Measurements from ENCODE around the gene KRTAP10-11.

The KRTAP10-11 gene

DNA sequence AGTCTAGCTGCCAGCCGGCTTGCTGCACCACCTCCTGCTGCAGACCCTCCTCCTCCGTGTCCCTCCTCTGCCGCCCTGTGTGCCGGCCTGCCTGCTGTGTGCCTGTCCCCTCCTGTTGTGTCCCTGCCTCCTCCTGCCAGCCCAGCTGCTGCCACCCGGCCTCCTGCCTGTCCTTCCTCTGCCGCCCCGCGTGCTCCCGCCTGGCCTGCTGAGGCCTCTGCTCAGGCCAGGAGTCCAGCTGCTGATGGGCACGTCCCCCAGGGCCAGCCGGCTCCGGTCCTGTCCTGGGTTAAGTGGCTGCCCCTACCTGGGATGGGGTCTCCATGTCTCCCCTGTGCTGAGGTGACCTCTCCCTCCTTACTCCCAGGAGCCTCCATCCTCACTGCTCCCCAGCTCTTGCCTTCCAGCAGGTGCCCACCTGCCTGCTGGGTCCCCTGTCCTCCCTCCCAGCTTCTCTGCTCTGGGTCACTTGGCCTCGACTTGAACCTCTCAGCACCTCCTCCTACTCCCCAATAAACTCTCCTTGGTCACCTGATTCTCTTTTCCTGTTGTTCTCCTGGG is 33.5 kb upstream of the KRTAP10-11 start (continued):
- TF ChIP-seq BACH2 (CRISPR knock-in tag; IDR thresholded peaks at IDR 0.05; ENCODE audit: borderline replicate concordance) (no peak), RARB (CRISPR knock-in tag; IDR thresholded peaks at IDR 0.05) (no peak), ARNTL (CRISPR knock-in tag; IDR thresholded peaks at IDR 0.05; ENCODE audit: borderline replicate concordance, low read depth) (no peak), SNAI2 (CRISPR knock-in tag; IDR thresholded peaks at IDR 0.05) (no peak)

DNA sequence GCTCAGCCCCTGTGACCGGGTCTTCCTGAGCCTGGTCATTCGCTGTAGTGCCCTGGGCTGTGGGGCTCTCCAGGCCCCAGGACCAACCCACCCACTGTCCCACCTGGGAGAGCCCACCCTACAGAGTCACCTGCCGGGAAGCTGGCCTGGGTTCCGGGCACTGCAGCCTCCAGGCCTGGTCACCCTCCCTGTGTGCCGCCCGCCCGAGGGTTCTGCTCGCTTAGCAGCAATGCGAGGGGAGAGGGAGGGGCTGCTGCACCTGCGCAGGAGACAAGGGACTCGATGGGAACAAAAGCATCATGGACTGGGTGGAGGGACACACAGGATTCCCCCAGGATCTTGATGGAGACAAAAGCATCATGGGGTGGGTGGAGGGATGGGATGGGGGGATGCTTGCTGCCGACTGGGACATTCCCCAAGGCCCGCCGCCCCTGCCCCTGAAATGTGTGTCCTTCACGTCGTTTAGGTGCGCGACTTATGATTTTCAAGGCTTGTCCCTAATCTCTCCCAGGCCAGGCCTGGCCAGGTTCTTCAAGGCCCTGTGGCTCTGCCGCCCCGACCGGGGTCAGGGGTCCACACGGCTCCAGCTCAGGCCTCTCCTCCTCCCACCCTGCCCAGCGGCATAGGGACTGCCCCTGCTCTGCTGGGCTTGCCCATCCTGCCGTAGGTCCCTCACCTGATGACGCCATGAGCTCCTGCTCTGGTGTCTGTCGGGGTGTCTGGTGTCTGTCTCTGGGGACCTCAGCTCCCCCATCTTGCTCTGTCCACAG is 32.6 kb upstream of the KRTAP10-11 start:
- no peak for TF ChIP-seq ISL1 (CRISPR knock-in tag; IDR thresholded peaks at IDR 0.05)
- no peak for TF ChIP-seq ZNF565 (CRISPR knock-in tag; conservative IDR thresholded peaks at IDR 0.05; ENCODE audit: low read depth)
- no peak for TF ChIP-seq SNAI2 (CRISPR knock-in tag; IDR thresholded peaks at IDR 0.05)
- no peak for TF ChIP-seq PPARA (CRISPR knock-in tag; IDR thresholded peaks at IDR 0.05; ENCODE audit: borderline replicate concordance)
- TF ChIP-seq, protein P1, sequence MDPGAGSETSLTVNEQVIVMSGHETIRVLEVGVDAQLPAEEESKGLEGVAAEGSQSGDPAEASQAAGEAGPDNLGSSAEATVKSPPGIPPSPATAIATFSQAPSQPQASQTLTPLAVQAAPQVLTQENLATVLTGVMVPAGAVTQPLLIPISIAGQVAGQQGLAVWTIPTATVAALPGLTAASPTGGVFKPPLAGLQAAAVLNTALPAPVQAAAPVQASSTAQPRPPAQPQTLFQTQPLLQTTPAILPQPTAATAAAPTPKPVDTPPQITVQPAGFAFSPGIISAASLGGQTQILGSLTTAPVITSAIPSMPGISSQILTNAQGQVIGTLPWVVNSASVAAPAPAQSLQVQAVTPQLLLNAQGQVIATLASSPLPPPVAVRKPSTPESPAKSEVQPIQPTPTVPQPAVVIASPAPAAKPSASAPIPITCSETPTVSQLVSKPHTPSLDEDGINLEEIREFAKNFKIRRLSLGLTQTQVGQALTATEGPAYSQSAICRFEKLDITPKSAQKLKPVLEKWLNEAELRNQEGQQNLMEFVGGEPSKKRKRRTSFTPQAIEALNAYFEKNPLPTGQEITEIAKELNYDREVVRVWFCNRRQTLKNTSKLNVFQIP (CRISPR knock-in tag; IDR thresholded peaks at IDR 0.05; ENCODE audit: borderline replicate concordance, low read depth) = no peak
- no peak for TF ChIP-seq ZC3H10 (CRISPR knock-in tag; IDR thresholded peaks at IDR 0.05)
- no peak for TF ChIP-seq ARNTL (CRISPR knock-in tag; IDR thresholded peaks at IDR 0.05; ENCODE audit: borderline replicate concordance, low read depth)
- TF ChIP-seq ESRRG (CRISPR knock-in tag; IDR thresholded peaks at IDR 0.05) = no peak
- no peak for TF ChIP-seq ZFP30 (CRISPR knock-in tag; IDR thresholded peaks at IDR 0.05)
- no peak for TF ChIP-seq ZNF8 (CRISPR knock-in tag; IDR thresholded peaks at IDR 0.05)
- TF ChIP-seq, protein P2, sequence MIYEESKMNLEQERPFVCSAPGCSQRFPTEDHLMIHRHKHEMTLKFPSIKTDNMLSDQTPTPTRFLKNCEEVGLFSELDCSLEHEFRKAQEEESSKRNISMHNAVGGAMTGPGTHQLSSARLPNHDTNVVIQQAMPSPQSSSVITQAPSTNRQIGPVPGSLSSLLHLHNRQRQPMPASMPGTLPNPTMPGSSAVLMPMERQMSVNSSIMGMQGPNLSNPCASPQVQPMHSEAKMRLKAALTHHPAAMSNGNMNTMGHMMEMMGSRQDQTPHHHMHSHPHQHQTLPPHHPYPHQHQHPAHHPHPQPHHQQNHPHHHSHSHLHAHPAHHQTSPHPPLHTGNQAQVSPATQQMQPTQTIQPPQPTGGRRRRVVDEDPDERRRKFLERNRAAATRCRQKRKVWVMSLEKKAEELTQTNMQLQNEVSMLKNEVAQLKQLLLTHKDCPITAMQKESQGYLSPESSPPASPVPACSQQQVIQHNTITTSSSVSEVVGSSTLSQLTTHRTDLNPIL (CRISPR knock-in tag; IDR thresholded peaks at IDR 0.05; ENCODE audit: low read depth) = no peak
- TF ChIP-seq, protein P3, sequence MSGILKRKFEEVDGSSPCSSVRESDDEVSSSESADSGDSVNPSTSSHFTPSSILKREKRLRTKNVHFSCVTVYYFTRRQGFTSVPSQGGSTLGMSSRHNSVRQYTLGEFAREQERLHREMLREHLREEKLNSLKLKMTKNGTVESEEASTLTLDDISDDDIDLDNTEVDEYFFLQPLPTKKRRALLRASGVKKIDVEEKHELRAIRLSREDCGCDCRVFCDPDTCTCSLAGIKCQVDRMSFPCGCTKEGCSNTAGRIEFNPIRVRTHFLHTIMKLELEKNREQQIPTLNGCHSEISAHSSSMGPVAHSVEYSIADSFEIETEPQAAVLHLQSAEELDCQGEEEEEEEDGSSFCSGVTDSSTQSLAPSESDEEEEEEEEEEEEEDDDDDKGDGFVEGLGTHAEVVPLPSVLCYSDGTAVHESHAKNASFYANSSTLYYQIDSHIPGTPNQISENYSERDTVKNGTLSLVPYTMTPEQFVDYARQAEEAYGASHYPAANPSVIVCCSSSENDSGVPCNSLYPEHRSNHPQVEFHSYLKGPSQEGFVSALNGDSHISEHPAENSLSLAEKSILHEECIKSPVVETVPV (CRISPR knock-in tag; IDR thresholded peaks at IDR 0.05) = no peak
- no peak for ATAC-seq

DNA sequence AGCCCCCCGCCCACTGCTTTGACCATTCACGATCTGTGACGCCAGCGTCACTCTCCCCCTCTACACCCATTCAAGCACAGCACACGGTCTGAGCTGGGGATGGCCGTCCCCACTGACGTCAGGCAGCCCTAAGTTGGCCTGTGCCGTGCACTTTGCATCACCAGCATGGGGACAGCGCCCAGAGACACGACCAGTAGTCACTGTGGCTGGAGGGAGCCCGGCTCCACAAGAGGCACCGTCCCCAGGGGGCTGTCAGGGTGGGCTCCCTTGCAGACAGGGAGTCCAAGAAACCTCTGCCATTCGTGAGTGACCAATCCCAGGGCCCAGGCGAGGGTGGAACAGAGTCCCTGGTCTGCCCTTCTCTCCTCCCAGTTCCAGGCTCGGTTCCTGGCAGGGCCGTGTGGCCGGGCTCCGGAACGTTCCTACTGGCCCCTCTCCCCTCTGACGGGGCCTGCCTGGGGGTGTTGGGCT is 32.0 kb upstream of the KRTAP10-11 start:
- TF ChIP-seq, protein P4, sequence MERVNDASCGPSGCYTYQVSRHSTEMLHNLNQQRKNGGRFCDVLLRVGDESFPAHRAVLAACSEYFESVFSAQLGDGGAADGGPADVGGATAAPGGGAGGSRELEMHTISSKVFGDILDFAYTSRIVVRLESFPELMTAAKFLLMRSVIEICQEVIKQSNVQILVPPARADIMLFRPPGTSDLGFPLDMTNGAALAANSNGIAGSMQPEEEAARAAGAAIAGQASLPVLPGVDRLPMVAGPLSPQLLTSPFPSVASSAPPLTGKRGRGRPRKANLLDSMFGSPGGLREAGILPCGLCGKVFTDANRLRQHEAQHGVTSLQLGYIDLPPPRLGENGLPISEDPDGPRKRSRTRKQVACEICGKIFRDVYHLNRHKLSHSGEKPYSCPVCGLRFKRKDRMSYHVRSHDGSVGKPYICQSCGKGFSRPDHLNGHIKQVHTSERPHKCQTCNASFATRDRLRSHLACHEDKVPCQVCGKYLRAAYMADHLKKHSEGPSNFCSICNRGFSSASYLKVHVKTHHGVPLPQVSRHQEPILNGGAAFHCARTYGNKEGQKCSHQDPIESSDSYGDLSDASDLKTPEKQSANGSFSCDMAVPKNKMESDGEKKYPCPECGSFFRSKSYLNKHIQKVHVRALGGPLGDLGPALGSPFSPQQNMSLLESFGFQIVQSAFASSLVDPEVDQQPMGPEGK (CRISPR knock-in tag; IDR thresholded peaks at IDR 0.05; ENCODE audit: borderline replicate concordance) = no peak
- TF ChIP-seq TCF4 (CRISPR knock-in tag; IDR thresholded peaks at IDR 0.05; ENCODE audit: borderline replicate concordance) (no peak), RARB (CRISPR knock-in tag; IDR thresholded peaks at IDR 0.05) (no peak), ZC3H10 (CRISPR knock-in tag; IDR thresholded peaks at IDR 0.05) (no peak), ZNF8 (CRISPR knock-in tag; IDR thresholded peaks at IDR 0.05) (no peak), CSDC2 (CRISPR knock-in tag; IDR thresholded peaks at IDR 0.05) (no peak), SNAI2 (CRISPR knock-in tag; IDR thresholded peaks at IDR 0.05) (no peak), GLIS3 (CRISPR knock-in tag; IDR thresholded peaks at IDR 0.05) (no peak), ZFP30 (CRISPR knock-in tag; IDR thresholded peaks at IDR 0.05) (no peak), TOX (CRISPR knock-in tag; IDR thresholded peaks at IDR 0.05; ENCODE audit: borderline replicate concordance) (no peak)
- TF ChIP-seq, protein P3 (CRISPR knock-in tag; IDR thresholded peaks at IDR 0.05) = no peak
- ATAC-seq = no peak

All from SK-N-SH treated with all-trans-retinoic acid at 6 μM for 48 hours (cell line).